ENCODE measurements around the gene GABBR2.

The GABBR2 gene

GRCh38 chr9:98442114-98442513 is 266.6 kb downstream of the GABBR2 start:
- no peak overlapping the region for H3K4me3 ChIP-seq (ENCODE audit: low read length)
- TF ChIP-seq CTCF (conservative IDR thresholded peaks at IDR 0.05; ENCODE audit: low read length): no peak
- DNase-seq (ENCODE audit: low read depth): no peak

- no peak overlapping the region for H3K4me3 ChIP-seq (ENCODE audit: low read length)
- peak; percentile 42 for DNase-seq (ENCODE audit: low read depth)
- TF ChIP-seq CTCF (conservative IDR thresholded peaks at IDR 0.05; ENCODE audit: low read length): no peak
Observed at GRCh38 chr9:98438666-98439065, 270.1 kb downstream of the GABBR2 start.

GRCh38 chr9:98437458-98438034 is 271.2 kb downstream of the GABBR2 start:
- DNase-seq (ENCODE audit: low read depth): no peak
- no peak for TF ChIP-seq CTCF (conservative IDR thresholded peaks at IDR 0.05; ENCODE audit: low read length)
- no peak overlapping the region for H3K4me3 ChIP-seq (ENCODE audit: low read length)

GRCh38 chr9:98432960-98433359 is 275.8 kb downstream of the GABBR2 start:
- no peak for DNase-seq (ENCODE audit: low read depth)
- no peak for TF ChIP-seq CTCF (conservative IDR thresholded peaks at IDR 0.05; ENCODE audit: low read length)

GRCh38 chr9:98432134-98432533 is 276.6 kb downstream of the GABBR2 start:
- no peak for TF ChIP-seq CTCF (conservative IDR thresholded peaks at IDR 0.05; ENCODE audit: low read length)
- DNase-seq (ENCODE audit: low read depth): no peak
- no peak overlapping the region for H3K4me3 ChIP-seq (ENCODE audit: low read length)

More at GRCh38 chr9:98432960-98433359, 275.8 kb downstream of the GABBR2 start:
- no peak overlapping the region for H3K4me3 ChIP-seq (ENCODE audit: low read length)

- no peak overlapping the region for H3K4me3 ChIP-seq (ENCODE audit: low read length)
- TF ChIP-seq CTCF (conservative IDR thresholded peaks at IDR 0.05; ENCODE audit: low read length): no peak
- peak; percentile 35 for DNase-seq (ENCODE audit: low read depth)
Observed at GRCh38 chr9:98430535-98431292, 278.0 kb downstream of the GABBR2 start.

GRCh38 chr9:98429613-98430012 is 279.1 kb downstream of the GABBR2 start:
- TF ChIP-seq CTCF (conservative IDR thresholded peaks at IDR 0.05; ENCODE audit: low read length): no peak
- DNase-seq (ENCODE audit: low read depth): peak; percentile 92
- no peak overlapping the region for H3K4me3 ChIP-seq (ENCODE audit: low read length)

Measured in AG10803 (cell line).